ENCODE results near the gene TBATA.

TBATA gene

DNA sequence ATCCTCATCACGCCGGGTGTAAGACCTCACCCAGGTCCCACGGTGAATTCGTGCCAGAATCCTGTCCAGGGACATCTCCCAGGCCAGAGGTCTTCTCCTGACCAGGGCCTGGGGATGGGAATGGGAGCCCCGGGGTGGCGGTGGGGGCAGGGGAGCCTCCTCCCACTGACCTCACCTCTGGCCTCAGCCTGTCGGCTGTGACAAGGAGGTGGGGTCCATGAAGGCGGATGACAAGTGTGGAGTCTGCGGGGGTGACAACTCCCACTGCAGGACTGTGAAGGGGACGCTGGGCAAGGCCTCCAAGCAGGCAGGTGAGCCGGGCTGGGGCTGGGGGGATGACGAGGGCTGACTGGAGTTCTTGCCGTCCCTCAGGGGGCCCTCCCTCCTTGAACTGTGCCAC, 41.3 kb downstream of the TBATA start:
- no peak for TF ChIP-seq ZFX (IDR thresholded peaks at IDR 0.05)
- TF ChIP-seq, protein P1, sequence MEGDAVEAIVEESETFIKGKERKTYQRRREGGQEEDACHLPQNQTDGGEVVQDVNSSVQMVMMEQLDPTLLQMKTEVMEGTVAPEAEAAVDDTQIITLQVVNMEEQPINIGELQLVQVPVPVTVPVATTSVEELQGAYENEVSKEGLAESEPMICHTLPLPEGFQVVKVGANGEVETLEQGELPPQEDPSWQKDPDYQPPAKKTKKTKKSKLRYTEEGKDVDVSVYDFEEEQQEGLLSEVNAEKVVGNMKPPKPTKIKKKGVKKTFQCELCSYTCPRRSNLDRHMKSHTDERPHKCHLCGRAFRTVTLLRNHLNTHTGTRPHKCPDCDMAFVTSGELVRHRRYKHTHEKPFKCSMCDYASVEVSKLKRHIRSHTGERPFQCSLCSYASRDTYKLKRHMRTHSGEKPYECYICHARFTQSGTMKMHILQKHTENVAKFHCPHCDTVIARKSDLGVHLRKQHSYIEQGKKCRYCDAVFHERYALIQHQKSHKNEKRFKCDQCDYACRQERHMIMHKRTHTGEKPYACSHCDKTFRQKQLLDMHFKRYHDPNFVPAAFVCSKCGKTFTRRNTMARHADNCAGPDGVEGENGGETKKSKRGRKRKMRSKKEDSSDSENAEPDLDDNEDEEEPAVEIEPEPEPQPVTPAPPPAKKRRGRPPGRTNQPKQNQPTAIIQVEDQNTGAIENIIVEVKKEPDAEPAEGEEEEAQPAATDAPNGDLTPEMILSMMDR (conservative IDR thresholded peaks at IDR 0.05) = no peak
- H3K27ac ChIP-seq = no peak overlapping the region

DNA sequence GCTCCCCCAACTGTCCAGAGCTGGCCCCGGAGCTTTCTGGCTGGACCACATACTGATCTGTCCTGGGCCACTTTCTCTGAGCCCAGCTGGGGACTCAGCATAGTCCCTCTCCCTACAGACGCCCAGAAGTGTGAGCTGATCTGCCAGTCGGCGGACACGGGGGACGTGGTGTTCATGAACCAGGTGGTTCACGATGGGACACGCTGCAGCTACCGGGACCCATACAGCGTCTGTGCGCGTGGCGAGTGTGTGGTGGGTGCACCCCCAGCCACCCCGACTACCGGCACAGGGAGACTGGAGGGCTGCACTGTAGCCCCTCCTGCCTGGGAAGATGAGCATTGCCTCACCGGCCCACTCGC, 41.8 kb downstream of the TBATA start:
- H3K27ac ChIP-seq = no peak overlapping the region
- TF ChIP-seq ZFX (IDR thresholded peaks at IDR 0.05) = no peak
- TF ChIP-seq, protein P1 (conservative IDR thresholded peaks at IDR 0.05) = no peak

DNA sequence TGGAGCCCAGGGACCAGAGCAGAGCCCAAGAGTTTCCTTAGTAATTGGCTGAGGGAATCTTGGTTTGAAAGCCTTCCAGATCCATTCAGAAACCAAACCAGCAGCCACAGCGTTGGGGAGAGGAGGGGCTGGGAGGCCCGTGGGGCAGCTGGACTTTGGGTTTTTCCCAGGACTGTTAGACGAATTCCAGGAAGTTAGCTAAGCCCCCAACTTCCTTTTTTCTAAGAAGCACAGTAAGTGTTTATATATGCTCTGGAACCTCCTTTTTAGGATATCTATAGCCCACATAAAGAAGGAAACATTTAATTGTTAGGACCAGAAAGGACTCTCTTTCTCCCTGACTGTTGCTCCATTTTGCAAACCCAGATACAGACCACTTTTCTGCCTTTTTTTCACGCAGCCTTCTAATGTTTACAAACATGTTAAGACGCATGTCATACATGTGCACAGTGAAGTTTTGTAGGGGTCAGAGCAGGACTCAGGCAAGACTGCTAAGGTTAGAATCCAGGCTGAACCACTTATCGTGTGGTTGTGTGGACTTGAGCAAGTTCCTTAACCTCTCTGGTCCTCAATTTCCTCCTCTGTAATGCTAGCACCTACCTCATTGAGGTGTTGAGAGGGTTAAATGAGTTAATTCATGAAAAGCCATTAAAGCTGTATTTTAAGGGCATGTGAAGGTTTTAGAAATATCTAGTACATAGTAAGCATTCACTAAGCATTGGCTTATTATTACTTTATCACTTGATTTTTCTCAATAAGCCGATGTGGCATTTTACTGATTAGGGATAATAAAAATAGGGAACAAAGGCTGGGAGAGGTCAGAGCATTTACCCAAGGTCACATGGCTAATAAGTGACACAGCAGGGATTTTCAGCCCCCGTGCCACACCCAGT, 42.4 kb downstream of the TBATA start:
- TF ChIP-seq, protein P1 (conservative IDR thresholded peaks at IDR 0.05) = no peak
- TF ChIP-seq ZFX (IDR thresholded peaks at IDR 0.05) = no peak
- H3K27ac ChIP-seq = no peak overlapping the region

- no peak overlapping the region for H3K27ac ChIP-seq
- TF ChIP-seq ZFX (IDR thresholded peaks at IDR 0.05) = no peak
- TF ChIP-seq, protein P1 (conservative IDR thresholded peaks at IDR 0.05) = no peak
These were observed 44.5 kb downstream of the TBATA start for GRCh38 chr10:70740406-70741288.

DNA sequence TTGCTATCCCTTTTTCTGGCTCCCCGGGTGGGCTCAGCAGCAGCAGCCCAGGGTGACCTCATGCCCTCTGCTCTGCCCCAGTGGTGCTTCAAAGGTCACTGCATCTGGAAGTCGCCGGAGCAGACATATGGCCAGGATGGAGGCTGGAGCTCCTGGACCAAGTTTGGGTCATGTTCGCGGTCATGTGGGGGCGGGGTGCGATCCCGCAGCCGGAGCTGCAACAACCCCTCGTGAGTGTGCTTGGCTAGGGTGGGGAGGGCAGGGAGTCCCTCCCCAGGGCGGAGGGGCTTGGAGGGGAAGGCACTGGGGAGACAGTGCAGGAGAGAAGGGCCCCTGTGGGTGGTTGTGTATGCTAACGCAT, 46.4 kb downstream of the TBATA start:
- TF ChIP-seq ZFX (IDR thresholded peaks at IDR 0.05) = no peak
- TF ChIP-seq, protein P1 (conservative IDR thresholded peaks at IDR 0.05) = no peak
- H3K27ac ChIP-seq = no peak overlapping the region

- H3K27ac ChIP-seq = no peak overlapping the region
- TF ChIP-seq, protein P1 (conservative IDR thresholded peaks at IDR 0.05) = no peak
- TF ChIP-seq ZFX (IDR thresholded peaks at IDR 0.05) = no peak
These were observed 47.0 kb downstream of the TBATA start for GRCh38 chr10:70738006-70738760.

All from C4-2B (cell line).